Dedifferentiated amniotic fluid mesenchymal stem cell (primary cell): ENCODE data around the gene P2RX6.

Source experiments
- DNase-seq: peaks from one replicate; pipeline ENCODE4 v3.0.0-alpha.2; 2016; ENCODE audit errors: extremely low spot score

Gene P2RX6

GRCh38 chr22:21012446-21013407 is 2.2 kb upstream of the P2RX6 start:
- DNase-seq: no peak

- no peak for DNase-seq
Measured at GRCh38 chr22:21013657-21014201, 1.2 kb upstream of the P2RX6 start.

- DNase-seq: peak; percentile 64
Measured at GRCh38 chr22:21014202-21014725, 701 bp upstream of the P2RX6 start.

- no peak for DNase-seq
Measured at GRCh38 chr22:21015466-21016006, 571 bp downstream of the P2RX6 start.

- no peak for DNase-seq
Measured at GRCh38 chr22:21016644-21017420, 1.9 kb downstream of the P2RX6 start.

- no peak for DNase-seq
Measured at GRCh38 chr22:21018314-21018713, 3.3 kb downstream of the P2RX6 start.

GRCh38 chr22:21020802-21021429 is 6.0 kb downstream of the P2RX6 start:
- DNase-seq: no peak

- no peak for DNase-seq
Measured at GRCh38 chr22:21022507-21022906, 7.5 kb downstream of the P2RX6 start.

- no peak for DNase-seq
Measured at GRCh38 chr22:21022955-21023614, 8.1 kb downstream of the P2RX6 start.

- no peak for DNase-seq
Measured at GRCh38 chr22:21025266-21025665, 10.3 kb downstream of the P2RX6 start.

- DNase-seq: no peak
Measured at GRCh38 chr22:21025763-21026755, 11.1 kb downstream of the P2RX6 start.

GRCh38 chr22:21026783-21027692 is 12.1 kb downstream of the P2RX6 start:
- no peak for DNase-seq

- DNase-seq: no peak
Measured at GRCh38 chr22:21028277-21029251, 13.6 kb downstream of the P2RX6 start.

- no peak for DNase-seq
Measured at GRCh38 chr22:21029486-21030025, 14.6 kb downstream of the P2RX6 start.

- DNase-seq: no peak
Measured at GRCh38 chr22:21030032-21030431, 15.1 kb downstream of the P2RX6 start.

- no peak for DNase-seq
Measured at GRCh38 chr22:21030621-21031544, 15.9 kb downstream of the P2RX6 start.
